HUDEP-2 (cell line): Measurements from ENCODE around the gene CARD9.

Experiments
- DNase-seq, 76 experiments: peaks; one replicate each; lab custom pipeline; 2025; ENCODE audit not compliant: unreplicated experiment in 76 of 76; lab: John Stamatoyannopoulos, UW

Gene CARD9

GRCh38 chr9:136338511-136338910 is 35.0 kb downstream of the CARD9 start:
- DNase-seq, result no peak

- no peak for DNase-seq
Observed at GRCh38 chr9:136337416-136338395, 35.8 kb downstream of the CARD9 start.

- no peak for DNase-seq
Observed at GRCh38 chr9:136336881-136337280, 36.6 kb downstream of the CARD9 start.

GRCh38 chr9:136336156-136336870 is 37.2 kb downstream of the CARD9 start:
- no peak for DNase-seq

- no peak for DNase-seq
Observed at GRCh38 chr9:136335296-136336155, 37.9 kb downstream of the CARD9 start.

GRCh38 chr9:136334541-136334940 is 38.9 kb downstream of the CARD9 start:
- no peak for DNase-seq

GRCh38 chr9:136333486-136333885 is 40.0 kb downstream of the CARD9 start:
- no peak for DNase-seq

- no peak for DNase-seq
Observed at GRCh38 chr9:136333045-136333444, 40.4 kb downstream of the CARD9 start.

- DNase-seq, result no peak
Observed at GRCh38 chr9:136332482-136332983, 40.9 kb downstream of the CARD9 start.

- no peak for DNase-seq
Observed at GRCh38 chr9:136331556-136332481, 41.6 kb downstream of the CARD9 start.

GRCh38 chr9:136331030-136331429 is 42.4 kb downstream of the CARD9 start:
- DNase-seq, result no peak

- no peak for DNase-seq
Observed at GRCh38 chr9:136330406-136330990, 43.0 kb downstream of the CARD9 start.

- DNase-seq, result no peak
Observed at GRCh38 chr9:136329636-136330405, 43.6 kb downstream of the CARD9 start.

GRCh38 chr9:136329211-136329627 is 44.2 kb downstream of the CARD9 start:
- DNase-seq, result no peak

GRCh38 chr9:136328622-136329041 is 44.8 kb downstream of the CARD9 start:
- DNase-seq, result no peak

- DNase-seq, result no peak
Observed at GRCh38 chr9:136328011-136328621, 45.4 kb downstream of the CARD9 start.

GRCh38 chr9:136327304-136327974 is 46.0 kb downstream of the CARD9 start, which contains the start of gene GPSM1:
GPSM1 (plus strand) TSS chr9:136327539; CDS start chr9:136327696, 157 bp downstream.
- DNase-seq, result no peak
